Prostate gland (tissue), 2 donors: ENCODE measurements around the gene NRDC.

Experiments
- POLR2A ChIP-seq: fragments of 450-650 bp; IDR thresholded peaks from one replicate; pipeline ENCODE4 v1.6.1; 2016; ENCODE audit warnings: antibody characterized with exemption, mild to moderate bottlenecking
- POLR2AphosphoS5 ChIP-seq: sonication (generic); formaldehyde crosslinking; IDR thresholded peaks from one replicate; pipeline ENCODE4 v1.6.1; 2017; ENCODE audit warnings: antibody characterized with exemption
- TF ChIP-seq, protein P1 (sequence below), 4 experiments: fragments of 200-600 bp in 2 of 4; fragments of 450-650 bp in 2 of 4; sonication (generic) in 2 of 4; IDR thresholded peaks; 1 replicate in 3 of 4; 2 replicates in 1 of 4; pipeline ENCODE4 v1.5.1; 2016 to 2019; ENCODE audit warnings: antibody characterized with exemption in 4 of 4, mild to moderate bottlenecking in 2 of 4, moderate library complexity in 2 of 4

DNA sequence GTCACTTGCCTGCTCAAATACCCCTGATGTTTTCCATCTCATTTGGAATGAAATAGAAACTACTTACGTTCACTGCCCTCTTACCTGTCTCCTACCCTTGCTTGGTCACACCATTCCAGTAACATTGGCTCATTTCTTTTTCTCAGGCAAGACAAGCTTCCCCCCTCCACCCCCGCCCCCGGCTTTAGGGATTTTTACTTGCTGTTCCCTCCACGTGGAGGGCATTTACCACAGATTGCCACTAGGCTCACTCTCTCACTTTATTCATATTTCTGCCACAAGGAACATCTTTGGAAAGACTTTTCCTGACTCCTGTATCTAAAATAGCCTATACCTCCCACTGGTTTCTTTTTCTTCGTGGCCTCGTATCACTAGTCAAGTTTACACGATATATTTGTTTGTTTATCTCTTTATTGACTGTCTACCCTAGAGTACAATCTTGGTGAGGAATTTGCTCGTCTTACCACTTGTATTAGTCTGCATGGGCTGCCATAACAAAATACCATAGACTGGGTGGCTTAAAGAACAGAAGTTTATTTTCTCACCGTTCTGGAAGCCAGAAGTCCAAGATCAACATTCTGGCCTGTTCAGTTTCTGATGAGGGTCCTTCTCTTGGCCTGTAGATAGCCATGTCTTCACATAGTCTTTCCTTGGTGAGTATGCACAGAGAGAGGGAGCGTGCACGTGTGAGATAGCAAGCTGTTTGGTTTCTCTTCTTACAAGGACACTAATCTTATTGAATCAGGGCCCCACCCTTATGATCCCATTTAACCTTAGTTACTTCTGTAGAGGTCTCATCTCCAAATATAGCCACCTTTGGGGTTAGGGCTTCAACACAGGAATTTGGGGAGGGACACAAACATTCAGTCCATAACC lies 126.2 kb downstream of the NRDC start:
- TF ChIP-seq POLR2A = no peak
- TF ChIP-seq, protein P1, sequence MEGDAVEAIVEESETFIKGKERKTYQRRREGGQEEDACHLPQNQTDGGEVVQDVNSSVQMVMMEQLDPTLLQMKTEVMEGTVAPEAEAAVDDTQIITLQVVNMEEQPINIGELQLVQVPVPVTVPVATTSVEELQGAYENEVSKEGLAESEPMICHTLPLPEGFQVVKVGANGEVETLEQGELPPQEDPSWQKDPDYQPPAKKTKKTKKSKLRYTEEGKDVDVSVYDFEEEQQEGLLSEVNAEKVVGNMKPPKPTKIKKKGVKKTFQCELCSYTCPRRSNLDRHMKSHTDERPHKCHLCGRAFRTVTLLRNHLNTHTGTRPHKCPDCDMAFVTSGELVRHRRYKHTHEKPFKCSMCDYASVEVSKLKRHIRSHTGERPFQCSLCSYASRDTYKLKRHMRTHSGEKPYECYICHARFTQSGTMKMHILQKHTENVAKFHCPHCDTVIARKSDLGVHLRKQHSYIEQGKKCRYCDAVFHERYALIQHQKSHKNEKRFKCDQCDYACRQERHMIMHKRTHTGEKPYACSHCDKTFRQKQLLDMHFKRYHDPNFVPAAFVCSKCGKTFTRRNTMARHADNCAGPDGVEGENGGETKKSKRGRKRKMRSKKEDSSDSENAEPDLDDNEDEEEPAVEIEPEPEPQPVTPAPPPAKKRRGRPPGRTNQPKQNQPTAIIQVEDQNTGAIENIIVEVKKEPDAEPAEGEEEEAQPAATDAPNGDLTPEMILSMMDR (IDR thresholded peaks at IDR 0.05) = no peak
- TF ChIP-seq POLR2AphosphoS5 = no peak
